ENCODE results near the gene GLT8D1. TPM values are rescaled to one million over a fixed set of nuclear protein-coding genes. Genes with fewer than 3 reads are reported as not detected.

GLT8D1 gene
- total RNA-seq = 29.2 TPM
- long read RNA-seq, transcript GLT8D1-201 (10 exons, 1,849 nt) = major isoform, 16 of 44 reads
- long read RNA-seq, partial matches to known transcripts = 2 of 44 reads
- long read RNA-seq, other reads (novel, unspliced or antisense) = 25 of 44 reads

GRCh38 chr3:52705688-52706686, at the start of gene GLT8D1, which contains the start of gene SPCS1:
Gene GLT8D1 (minus strand): TSS chr3:52705791. CDS start chr3:52700460, 5,331 bp downstream.
Gene SPCS1 (plus strand): TSS chr3:52706106. CDS start chr3:52706247, 141 bp downstream.
- H3K9me3 ChIP-seq (replicated peaks) = no peaks in the 10 kb centered on the region
- no peaks in the 10 kb centered on the region for H3K27me3 ChIP-seq (ENCODE audit: low read depth)
- no peak for TF ChIP-seq CTCF (IDR thresholded peaks at IDR 0.05; ENCODE audit: borderline replicate concordance)
- peaks cover 25% of the 10 kb centered on the region for H3K36me3 ChIP-seq
- peak within 1 kb of the TSS; percentile 87 for H3K4me3 ChIP-seq
- intact Hi-C loops (cut with micrococcal nuclease) = no loop called here
- peak within 1 kb of the TSS; percentile 93 for H3K27ac ChIP-seq (replicated peaks)
- peaks cover 54% of the 10 kb centered on the region for H3K4me1 ChIP-seq
- DNase-seq = peak; percentile 87

GRCh38 chr3:52754373-52754772, 48.8 kb upstream of the GLT8D1 start:
- no peak for DNase-seq
- H3K36me3 ChIP-seq = peaks cover 90% of the 10 kb centered on the region
- no peaks in the 10 kb centered on the region for H3K4me1 ChIP-seq
- no peak overlapping the region for H3K4me3 ChIP-seq
- intact Hi-C loops (cut with micrococcal nuclease) = no loop called here
- H3K27ac ChIP-seq (replicated peaks) = no peak overlapping the region
- no peak for TF ChIP-seq CTCF (IDR thresholded peaks at IDR 0.05; ENCODE audit: borderline replicate concordance)
- no peaks in the 10 kb centered on the region for H3K27me3 ChIP-seq (ENCODE audit: low read depth)
- H3K9me3 ChIP-seq (replicated peaks) = no peaks in the 10 kb centered on the region

GRCh38 chr3:52752045-52752660, 46.6 kb upstream of the GLT8D1 start:
- H3K27ac ChIP-seq (replicated peaks) = no peak overlapping the region
- intact Hi-C loops (cut with micrococcal nuclease) = no loop called here
- H3K36me3 ChIP-seq = peaks cover 93% of the 10 kb centered on the region
- H3K27me3 ChIP-seq (ENCODE audit: low read depth) = no peaks in the 10 kb centered on the region
- no peaks in the 10 kb centered on the region for H3K4me1 ChIP-seq
- H3K4me3 ChIP-seq = no peak overlapping the region
- no peaks in the 10 kb centered on the region for H3K9me3 ChIP-seq (replicated peaks)
- no peak for TF ChIP-seq CTCF (IDR thresholded peaks at IDR 0.05; ENCODE audit: borderline replicate concordance)
- DNase-seq = no peak

GRCh38 chr3:52743721-52744120, 38.1 kb upstream of the GLT8D1 start:
- no peak for DNase-seq
- no peak for TF ChIP-seq CTCF (IDR thresholded peaks at IDR 0.05; ENCODE audit: borderline replicate concordance)
- H3K4me3 ChIP-seq = no peak overlapping the region
- H3K27me3 ChIP-seq (ENCODE audit: low read depth) = no peaks in the 10 kb centered on the region
- no peak overlapping the region for H3K27ac ChIP-seq (replicated peaks)
- H3K4me1 ChIP-seq = no peaks in the 10 kb centered on the region
- intact Hi-C loops (cut with micrococcal nuclease) = no loop called here
- H3K36me3 ChIP-seq = peaks cover 98% of the 10 kb centered on the region
- no peaks in the 10 kb centered on the region for H3K9me3 ChIP-seq (replicated peaks)

GRCh38 chr3:52743152-52743551, 37.6 kb upstream of the GLT8D1 start:
- no peak for DNase-seq
- Histone ChIP-seq H3K27me3 (ENCODE audit: low read depth) (no peaks in the 10 kb centered on the region), H3K36me3 (peaks cover 97% of the 10 kb centered on the region), H3K9me3 (replicated peaks) (no peaks in the 10 kb centered on the region), H3K4me3 (no peak overlapping the region), H3K27ac (replicated peaks) (no peak overlapping the region), H3K4me1 (no peaks in the 10 kb centered on the region)
- no peak for TF ChIP-seq CTCF (IDR thresholded peaks at IDR 0.05; ENCODE audit: borderline replicate concordance)
- intact Hi-C loops (cut with micrococcal nuclease) = no loop called here
